Loucy (cell line): ENCODE data around the gene KIAA1549.

Experiments used
- H2AFZ ChIP-seq: fragments of 200-600 bp; sonication (generic); 2 replicates; pipeline ENCODE4 v1.6.0; 2016; ENCODE audit warnings: antibody characterized with exemption, mild to moderate bottlenecking, low read length, moderate library complexity
- H3F3A ChIP-seq: fragments of 200-600 bp; 2 replicates; pipeline ENCODE4 v1.6.0; 2016; ENCODE audit warnings: antibody characterized with exemption, low read depth, mild to moderate bottlenecking
- H3K27me3 ChIP-seq: fragments of 200-600 bp; sonication (generic); 2 replicates; pipeline ENCODE4 v1.6.1; 2014; ENCODE audit warnings: low read length, mild to moderate bottlenecking; ENCODE audit not compliant: insufficient read depth, poor library complexity, severe bottlenecking
- H3K36me3 ChIP-seq: fragments of 200-600 bp; sonication (generic); 2 replicates; pipeline ENCODE4 v1.6.1; 2016; ENCODE audit warnings: low read length; ENCODE audit not compliant: insufficient read depth
- H3K4me1 ChIP-seq: fragments of 200-600 bp; sonication (generic); 2 replicates; pipeline ENCODE4 v1.5.1; 2014; ENCODE audit warnings: low read length, mild to moderate bottlenecking; ENCODE audit not compliant: insufficient read depth, poor library complexity, severe bottlenecking
- H3K4me2 ChIP-seq: fragments of 200-600 bp; sonication (generic); 2 replicates; pipeline ENCODE4 v1.6.0; 2014; ENCODE audit warnings: antibody characterized with exemption, low read length, low read depth, mild to moderate bottlenecking; ENCODE audit not compliant: poor library complexity, severe bottlenecking
- H3K4me3 ChIP-seq: fragments of 200-600 bp; sonication (generic); 2 replicates; pipeline ENCODE4 v1.5.1; 2014; ENCODE audit warnings: low read length, mild to moderate bottlenecking, mixed read lengths; ENCODE audit not compliant: poor library complexity, severe bottlenecking
- H3K79me2 ChIP-seq: fragments of 200-600 bp; sonication (generic); 2 replicates; pipeline ENCODE4 v1.6.1; 2014; ENCODE audit warnings: low read length; ENCODE audit not compliant: insufficient read depth
- H3K9ac ChIP-seq: fragments of 200-600 bp; sonication (generic); 2 replicates; pipeline ENCODE4 v1.6.0; 2014; ENCODE audit warnings: mild to moderate bottlenecking, low read depth, low read length, moderate library complexity; ENCODE audit not compliant: poor library complexity, severe bottlenecking
- H3K9me2 ChIP-seq: fragments of 200-600 bp; sonication (generic); replicated peaks from 2 replicates; pipeline ENCODE4 v1.6.1; 2016; ENCODE audit warnings: low read depth, low read length, mixed read lengths
- H3K9me3 ChIP-seq: fragments of 200-600 bp; sonication (generic); 2 replicates; pipeline ENCODE4 v1.6.1; 2014; ENCODE audit warnings: mild to moderate bottlenecking, antibody characterized with exemption, low read length, low read depth; ENCODE audit not compliant: insufficient read depth
- H4K20me1 ChIP-seq: fragments of 200-600 bp; sonication (generic); 2 replicates; pipeline ENCODE4 v1.6.0; 2014; ENCODE audit warnings: antibody characterized with exemption, low read length, mild to moderate bottlenecking; ENCODE audit not compliant: insufficient read depth, poor library complexity, severe bottlenecking
- CTCF ChIP-seq: fragments of 200-600 bp; sonication (generic); conservative IDR thresholded peaks from 2 replicates; pipeline ENCODE4 v1.5.1; 2014; ENCODE audit warnings: mild to moderate bottlenecking, antibody characterized with exemption, low read length
- EZH2phosphoT487 ChIP-seq: fragments of 200-600 bp; IDR thresholded peaks from 2 replicates; pipeline ENCODE4 v1.6.1; 2018; ENCODE audit warnings: antibody characterized with exemption, mild to moderate bottlenecking, moderate library complexity, borderline replicate concordance

Gene KIAA1549

GRCh38 chr7:138893258-138893657, 87.9 kb downstream of the KIAA1549 start:
- Histone ChIP-seq H3K27me3 (no peaks in the 10 kb centered on the region), H3K9me3 (no peaks in the 10 kb centered on the region), H3F3A (no peaks in the 10 kb centered on the region), H3K79me2 (no peaks in the 10 kb centered on the region), H3K36me3 (peaks cover 35% of the 10 kb centered on the region; the same call in 1 of the 2 replicates), H3K9me2 (no peaks in the 10 kb centered on the region), H3K4me1 (no peaks in the 10 kb centered on the region), H2AFZ (no peak overlapping the region), H3K9ac (no peak overlapping the region), H3K4me3 (no peak overlapping the region), H3K4me2 (no peak overlapping the region), H4K20me1 (no peaks in the 10 kb centered on the region)
- no peak for TF ChIP-seq EZH2phosphoT487
- TF ChIP-seq CTCF = no peak

GRCh38 chr7:138892812-138893211, 88.4 kb downstream of the KIAA1549 start:
- Histone ChIP-seq H3K9me3 (no peaks in the 10 kb centered on the region), H3K4me3 (no peak overlapping the region), H4K20me1 (no peaks in the 10 kb centered on the region), H3K4me1 (no peaks in the 10 kb centered on the region), H3F3A (no peaks in the 10 kb centered on the region), H2AFZ (no peak overlapping the region), H3K36me3 (peaks cover 35% of the 10 kb centered on the region; the same call in 1 of the 2 replicates), H3K27me3 (no peaks in the 10 kb centered on the region), H3K9me2 (no peaks in the 10 kb centered on the region), H3K4me2 (no peak overlapping the region), H3K9ac (no peak overlapping the region), H3K79me2 (no peaks in the 10 kb centered on the region)
- TF ChIP-seq EZH2phosphoT487 (no peak), CTCF (no peak)

GRCh38 chr7:138892006-138892630, 89.1 kb downstream of the KIAA1549 start:
- H3K27me3 ChIP-seq = no peaks in the 10 kb centered on the region
- no peak overlapping the region for H3K4me2 ChIP-seq
- peaks cover 33% of the 10 kb centered on the region; the same call in 1 of the 2 replicates for H3K36me3 ChIP-seq
- no peaks in the 10 kb centered on the region for H4K20me1 ChIP-seq
- H3K9ac ChIP-seq = no peak overlapping the region
- H2AFZ ChIP-seq = no peak overlapping the region
- no peaks in the 10 kb centered on the region for H3K79me2 ChIP-seq
- H3F3A ChIP-seq = no peaks in the 10 kb centered on the region
- no peaks in the 10 kb centered on the region for H3K9me3 ChIP-seq
- no peaks in the 10 kb centered on the region for H3K9me2 ChIP-seq
- no peaks in the 10 kb centered on the region for H3K4me1 ChIP-seq
- TF ChIP-seq EZH2phosphoT487 (no peak), CTCF (no peak)
- H3K4me3 ChIP-seq = no peak overlapping the region
